T-helper 9 cell (primary cell): ENCODE results near the gene NSG1.

ENCODE experiments used
- DNase-seq: peaks from one replicate; pipeline ENCODE4 v3.0.0-alpha.2; 2020

NSG1 gene

GRCh38 chr4:4374388-4375098, 12.4 kb upstream of the NSG1 start:
- no peak for DNase-seq

- no peak for DNase-seq
Measured at GRCh38 chr4:4376074-4376473, 10.8 kb upstream of the NSG1 start.

- DNase-seq = no peak
Measured at GRCh38 chr4:4377191-4377590, 9.7 kb upstream of the NSG1 start.

- no peak for DNase-seq
Measured at GRCh38 chr4:4377732-4378460, 9.0 kb upstream of the NSG1 start.

- DNase-seq = no peak
Measured at GRCh38 chr4:4379540-4380087, 7.3 kb upstream of the NSG1 start.

- DNase-seq = no peak
Measured at GRCh38 chr4:4383085-4383484, 3.8 kb upstream of the NSG1 start.

- DNase-seq = no peak
Measured at GRCh38 chr4:4384837-4385236, 2.1 kb upstream of the NSG1 start.

GRCh38 chr4:4385729-4386295, 1.1 kb upstream of the NSG1 start:
- no peak for DNase-seq

- peak; percentile 17 for DNase-seq
Measured at GRCh38 chr4:4386296-4386735, 586 bp upstream of the NSG1 start.

- no peak for DNase-seq
Measured at GRCh38 chr4:4387531-4388310, 819 bp downstream of the NSG1 start.

- DNase-seq = no peak
Measured at GRCh38 chr4:4388311-4388790, 1.4 kb downstream of the NSG1 start.

- no peak for DNase-seq
Measured at GRCh38 chr4:4388836-4389575, 2.1 kb downstream of the NSG1 start.

GRCh38 chr4:4390046-4390445, 3.1 kb downstream of the NSG1 start:
- no peak for DNase-seq

GRCh38 chr4:4390515-4391240, 3.8 kb downstream of the NSG1 start:
- DNase-seq = no peak

- no peak for DNase-seq
Measured at GRCh38 chr4:4391866-4392265, 5.0 kb downstream of the NSG1 start.

- DNase-seq = no peak
Measured at GRCh38 chr4:4392501-4393183, 5.7 kb downstream of the NSG1 start.

GRCh38 chr4:4394644-4395043, 7.7 kb downstream of the NSG1 start:
- DNase-seq = no peak

- no peak for DNase-seq
Measured at GRCh38 chr4:4395371-4395770, 8.5 kb downstream of the NSG1 start.

- no peak for DNase-seq
Measured at GRCh38 chr4:4395849-4396627, 9.1 kb downstream of the NSG1 start.
